Measurements from ENCODE around the gene ZNF12.
"Not testable (repeated sequence)": the region's sequence is repeated elsewhere in the genome, so short reads cannot be mapped to it uniquely, and the experiment has no call there.

Gene ZNF12

DNA sequence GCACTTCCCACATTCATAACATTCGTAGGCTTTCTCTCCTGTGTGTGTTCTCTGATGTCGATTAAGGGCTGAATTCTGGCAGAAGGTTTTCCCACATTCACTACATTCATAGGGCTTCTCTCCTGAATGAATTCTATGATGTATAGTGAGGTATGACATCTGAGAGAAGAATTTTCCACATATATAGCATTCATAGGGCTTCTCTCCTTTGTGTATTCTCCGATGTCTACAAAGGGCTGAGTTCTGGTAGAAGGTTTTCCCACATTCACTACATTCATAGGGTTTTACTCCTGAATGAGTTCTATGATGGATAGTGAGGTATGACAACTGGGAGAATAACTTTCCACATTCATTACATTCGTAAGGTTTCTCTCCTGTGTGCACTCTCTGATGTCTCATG, 15.6 kb downstream of the ZNF12 start:
- no peak for DNase-seq (ENCODE audit: low spot score)

DNA sequence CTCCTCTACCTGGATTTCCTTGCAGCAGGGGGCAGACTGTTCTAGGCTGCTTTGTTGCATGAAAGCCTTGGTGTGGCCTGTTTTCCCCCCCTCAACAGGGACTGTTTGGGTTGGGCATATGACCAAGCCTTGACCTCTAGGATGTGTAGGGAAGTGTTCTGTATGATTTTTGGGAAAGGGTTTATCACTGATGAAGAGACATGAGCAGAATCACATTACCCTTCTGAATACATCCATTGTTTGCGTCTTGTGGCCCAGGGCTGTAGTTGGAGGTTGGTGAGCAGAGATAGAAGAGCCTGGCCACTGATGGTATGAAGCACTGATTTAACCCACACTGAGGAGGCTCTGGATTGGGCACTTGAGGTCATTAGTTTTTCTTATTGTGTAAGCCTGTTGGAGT, 26.6 kb downstream of the ZNF12 start:
- DNase-seq (ENCODE audit: low spot score), result no peak

- no peak for DNase-seq (ENCODE audit: low spot score)
Measured at GRCh38 chr7:6675807-6676405, 30.8 kb downstream of the ZNF12 start.

DNA sequence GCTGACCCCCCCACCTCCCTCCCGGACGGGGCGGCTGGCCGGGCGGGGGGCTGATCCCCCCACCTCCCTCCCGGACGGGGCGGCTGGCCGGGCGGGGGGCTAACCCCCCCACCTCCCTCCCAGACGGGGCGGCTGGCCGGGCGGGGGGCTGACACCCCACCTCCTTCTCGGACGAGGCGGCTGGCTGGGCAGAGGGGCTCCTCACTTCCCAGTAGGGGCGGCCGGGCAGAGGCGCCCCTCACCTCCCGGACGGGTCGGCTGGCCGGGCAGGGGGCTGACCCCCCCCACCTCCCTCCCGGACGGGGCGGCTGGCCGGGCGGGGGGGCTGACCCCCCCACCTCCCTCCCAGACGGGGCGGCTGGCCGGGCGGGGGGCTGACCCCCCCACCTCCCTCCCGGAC, 35.9 kb downstream of the ZNF12 start:
- DNase-seq (ENCODE audit: low spot score), result not testable (repeated sequence)

- DNase-seq (ENCODE audit: low spot score), result no peak
Measured at GRCh38 chr7:6658618-6659345, 48.0 kb downstream of the ZNF12 start.

DNA sequence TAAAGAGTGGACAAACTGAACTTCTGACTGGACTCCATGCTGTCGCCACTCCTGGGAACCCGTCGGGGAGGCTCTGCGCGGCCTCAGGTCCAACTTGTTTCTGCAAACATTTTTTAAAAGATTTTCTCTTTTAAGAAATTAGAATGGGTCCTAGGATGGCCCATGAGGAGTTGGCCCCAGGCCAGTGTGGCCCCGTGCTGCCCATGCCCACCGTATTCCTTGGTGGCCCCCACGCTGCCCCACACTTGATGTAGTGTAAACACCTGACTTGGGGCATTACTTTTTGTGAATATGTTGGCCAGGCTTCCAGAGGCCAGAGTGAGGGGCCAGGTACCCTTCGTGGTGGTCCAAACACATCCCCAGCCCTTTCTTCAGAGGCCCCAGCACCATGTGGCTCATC, 50.3 kb downstream of the ZNF12 start:
- no peak for DNase-seq (ENCODE audit: low spot score)

DNA sequence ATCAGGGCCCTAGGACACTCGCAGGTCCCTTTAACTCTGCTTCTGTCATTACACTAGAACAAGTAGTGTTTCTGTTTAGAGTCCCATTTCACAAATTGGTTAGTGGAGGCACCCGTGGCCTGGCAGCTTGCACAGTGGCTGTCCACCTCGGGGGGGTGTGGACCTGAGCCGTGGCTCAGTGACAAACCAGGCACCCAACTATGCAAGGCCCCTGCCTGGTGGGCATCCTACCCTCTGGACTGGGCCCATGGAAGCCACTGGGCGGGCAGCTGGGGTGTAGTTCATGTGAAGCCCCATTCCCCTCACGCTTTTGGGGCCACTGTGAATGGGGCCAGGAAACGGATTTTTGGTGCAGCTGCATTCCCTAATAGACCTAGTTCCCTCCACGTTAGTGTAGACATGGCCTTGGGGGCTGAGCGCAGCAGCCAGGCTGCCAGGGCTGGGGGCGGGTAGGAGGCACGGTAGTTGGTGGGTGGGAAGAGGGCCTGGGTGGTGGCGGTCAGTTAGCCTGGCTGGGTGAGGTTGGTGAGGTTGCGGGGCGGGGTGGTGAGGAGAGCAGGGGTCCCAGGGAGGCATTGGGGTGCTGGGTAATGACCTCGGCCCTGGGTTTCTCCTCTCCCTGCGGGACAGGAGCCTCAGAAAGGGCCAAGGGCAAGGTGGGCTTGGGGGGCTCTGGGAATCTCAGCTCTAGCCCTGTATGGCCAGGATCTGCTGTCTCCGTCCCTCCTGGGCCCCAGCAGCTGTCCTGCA, 50.9 kb downstream of the ZNF12 start:
- DNase-seq (ENCODE audit: low spot score), result no peak

- DNase-seq (ENCODE audit: low spot score), result peak; percentile 44
Measured at GRCh38 chr7:6654842-6655610, 51.7 kb downstream of the ZNF12 start.

GRCh38 chr7:6654113-6654841, 52.5 kb downstream of the ZNF12 start:
- DNase-seq (ENCODE audit: low spot score), result peak; percentile 56

DNA sequence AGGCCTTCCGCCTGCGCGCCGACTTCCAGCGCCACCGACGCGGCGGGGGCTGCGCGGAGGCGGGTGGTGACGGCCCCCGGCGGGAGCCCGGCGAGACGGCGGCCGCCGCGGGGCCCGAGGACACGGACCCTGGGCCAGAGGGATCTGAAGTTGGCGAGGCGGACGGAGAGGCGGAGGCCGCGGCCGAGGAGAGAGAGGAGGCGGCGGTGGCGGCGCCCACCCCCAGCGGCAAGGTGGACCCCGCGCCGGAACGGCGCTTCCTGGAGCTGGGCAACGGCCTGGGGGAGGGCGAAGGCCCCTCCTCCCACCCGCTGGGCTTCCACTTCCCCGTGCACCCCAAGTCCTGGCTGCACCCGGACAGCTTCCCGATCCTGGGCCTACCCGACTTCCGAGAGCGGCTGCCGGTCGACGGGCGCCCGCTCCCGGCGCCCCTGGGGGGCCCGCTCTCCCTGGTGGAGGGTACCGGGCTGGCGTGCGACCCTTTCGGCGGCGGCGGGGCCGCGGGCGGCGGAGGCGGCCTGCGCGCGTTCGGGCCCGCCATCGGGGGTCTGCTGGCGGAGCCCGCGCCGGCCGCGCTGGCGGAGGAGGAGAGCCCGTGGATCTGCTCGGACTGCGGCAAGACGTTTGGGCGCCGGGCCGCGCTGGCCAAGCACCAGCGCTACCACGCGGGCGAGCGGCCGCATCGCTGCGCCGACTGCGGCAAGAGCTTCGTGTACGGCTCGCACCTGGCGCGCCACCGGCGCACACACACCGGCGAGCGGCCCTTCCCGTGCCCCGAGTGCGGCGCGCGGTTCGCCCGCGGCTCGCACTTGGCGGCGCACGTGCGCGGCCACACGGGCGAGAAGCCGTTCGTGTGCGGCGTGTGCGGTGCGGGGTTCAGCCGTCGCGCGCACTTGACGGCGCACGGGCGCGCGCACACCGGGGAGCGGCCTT, 53.4 kb downstream of the ZNF12 start:
- peak; percentile 44 for DNase-seq (ENCODE audit: low spot score)

DNA sequence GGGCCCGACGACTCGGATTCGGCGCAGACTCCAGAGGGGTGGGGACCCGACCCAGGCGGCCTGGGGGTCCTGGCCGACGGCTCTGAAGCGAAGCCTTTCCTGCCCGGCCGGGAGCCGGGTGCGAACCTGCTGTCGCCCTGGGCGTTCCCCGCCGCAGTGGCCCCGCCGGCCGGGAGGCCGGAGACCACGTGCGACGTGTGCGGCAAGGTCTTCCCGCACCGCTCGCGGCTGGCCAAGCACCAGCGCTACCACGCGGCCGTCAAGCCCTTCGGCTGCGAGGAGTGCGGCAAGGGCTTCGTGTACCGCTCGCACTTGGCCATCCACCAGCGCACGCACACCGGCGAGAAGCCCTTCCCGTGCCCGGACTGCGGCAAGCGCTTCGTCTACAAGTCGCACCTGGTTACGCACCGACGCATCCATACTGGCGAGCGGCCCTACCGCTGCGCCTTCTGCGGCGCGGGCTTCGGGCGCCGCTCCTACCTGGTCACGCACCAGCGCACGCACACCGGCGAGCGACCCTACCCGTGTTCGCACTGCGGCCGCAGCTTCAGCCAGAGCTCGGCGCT, 54.2 kb downstream of the ZNF12 start:
- peak; percentile 42 for DNase-seq (ENCODE audit: low spot score)

DNA sequence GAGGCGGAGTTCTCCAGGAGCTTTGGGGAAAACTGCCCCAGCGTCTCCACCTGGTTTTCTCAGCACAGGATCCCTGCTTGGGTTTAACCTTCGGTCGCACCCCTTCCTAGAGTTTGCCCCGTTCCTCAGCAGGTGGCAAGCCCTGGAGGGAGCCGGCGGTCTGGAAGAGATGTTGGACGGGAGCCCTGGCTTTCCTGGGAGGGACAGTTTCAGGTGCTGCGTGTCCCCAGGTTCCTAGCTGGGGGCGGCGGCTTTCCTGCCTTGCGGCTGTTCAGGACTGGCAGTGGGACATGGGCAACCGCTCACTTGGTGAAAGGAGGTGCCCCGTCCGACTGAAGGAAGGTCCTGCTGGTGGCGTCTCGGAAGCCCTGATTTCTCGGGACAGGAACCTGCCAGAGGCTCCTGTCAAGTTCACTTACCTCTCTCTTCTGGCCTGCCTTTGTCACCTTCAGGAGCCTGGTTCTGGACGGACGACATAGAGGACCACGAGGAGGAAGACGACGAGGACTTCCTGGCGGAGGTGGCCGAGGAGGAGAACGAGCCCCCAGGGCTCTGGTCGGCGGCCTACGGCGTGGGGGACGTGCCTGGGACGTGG, 54.8 kb downstream of the ZNF12 start:
- DNase-seq (ENCODE audit: low spot score), result peak; percentile 60

GRCh38 chr7:6650521-6651011, 56.2 kb downstream of the ZNF12 start:
- DNase-seq (ENCODE audit: low spot score), result peak; percentile 33

- DNase-seq (ENCODE audit: low spot score), result no peak
Measured at GRCh38 chr7:6650086-6650485, 56.7 kb downstream of the ZNF12 start.

- no peak for DNase-seq (ENCODE audit: low spot score)
Measured at GRCh38 chr7:6649241-6649961, 57.3 kb downstream of the ZNF12 start.

DNA sequence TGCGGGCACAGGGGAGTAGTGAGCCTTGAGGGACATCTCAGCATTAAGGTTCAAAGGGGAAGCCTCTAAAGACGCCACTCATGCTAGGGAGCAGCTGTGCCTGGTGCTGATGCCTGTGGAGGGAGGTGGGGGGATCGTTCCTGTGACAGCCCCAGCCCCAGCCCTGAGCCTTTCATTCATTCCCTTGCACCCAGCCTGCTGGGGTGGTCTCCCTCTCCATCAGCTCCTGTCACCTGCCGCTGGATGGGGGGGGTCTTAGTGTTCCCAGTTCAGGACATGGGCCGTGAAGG, 58.0 kb downstream of the ZNF12 start:
- DNase-seq (ENCODE audit: low spot score), result no peak

GRCh38 chr7:6648066-6648814, 58.5 kb downstream of the ZNF12 start:
- DNase-seq (ENCODE audit: low spot score), result no peak

DNA sequence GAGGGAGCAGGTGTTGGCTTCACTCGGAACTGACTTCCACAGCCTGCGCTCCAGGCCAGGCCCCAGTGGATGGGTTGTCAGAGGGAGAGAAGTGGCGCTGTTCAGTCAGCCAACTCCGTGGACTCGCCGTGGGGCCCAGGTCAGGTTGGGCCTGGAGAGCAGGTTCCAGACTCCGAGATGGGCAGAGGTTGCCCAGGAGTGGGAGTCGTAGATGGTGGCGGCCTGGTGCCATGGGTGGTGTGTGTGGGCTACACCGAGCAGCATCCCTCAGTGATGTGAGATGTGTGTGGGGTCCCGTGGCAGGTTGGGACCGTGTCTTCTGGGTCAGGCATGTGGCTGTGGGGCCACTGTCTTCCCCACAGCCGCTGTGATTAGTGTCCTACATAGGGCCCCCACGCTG, 59.2 kb downstream of the ZNF12 start:
- no peak for DNase-seq (ENCODE audit: low spot score)

GRCh38 chr7:6647080-6647479, 59.7 kb downstream of the ZNF12 start:
- no peak for DNase-seq (ENCODE audit: low spot score)

All from left forelimb (tissue), 1 donor.